ENCODE results near the gene CPT1B.

DNA sequence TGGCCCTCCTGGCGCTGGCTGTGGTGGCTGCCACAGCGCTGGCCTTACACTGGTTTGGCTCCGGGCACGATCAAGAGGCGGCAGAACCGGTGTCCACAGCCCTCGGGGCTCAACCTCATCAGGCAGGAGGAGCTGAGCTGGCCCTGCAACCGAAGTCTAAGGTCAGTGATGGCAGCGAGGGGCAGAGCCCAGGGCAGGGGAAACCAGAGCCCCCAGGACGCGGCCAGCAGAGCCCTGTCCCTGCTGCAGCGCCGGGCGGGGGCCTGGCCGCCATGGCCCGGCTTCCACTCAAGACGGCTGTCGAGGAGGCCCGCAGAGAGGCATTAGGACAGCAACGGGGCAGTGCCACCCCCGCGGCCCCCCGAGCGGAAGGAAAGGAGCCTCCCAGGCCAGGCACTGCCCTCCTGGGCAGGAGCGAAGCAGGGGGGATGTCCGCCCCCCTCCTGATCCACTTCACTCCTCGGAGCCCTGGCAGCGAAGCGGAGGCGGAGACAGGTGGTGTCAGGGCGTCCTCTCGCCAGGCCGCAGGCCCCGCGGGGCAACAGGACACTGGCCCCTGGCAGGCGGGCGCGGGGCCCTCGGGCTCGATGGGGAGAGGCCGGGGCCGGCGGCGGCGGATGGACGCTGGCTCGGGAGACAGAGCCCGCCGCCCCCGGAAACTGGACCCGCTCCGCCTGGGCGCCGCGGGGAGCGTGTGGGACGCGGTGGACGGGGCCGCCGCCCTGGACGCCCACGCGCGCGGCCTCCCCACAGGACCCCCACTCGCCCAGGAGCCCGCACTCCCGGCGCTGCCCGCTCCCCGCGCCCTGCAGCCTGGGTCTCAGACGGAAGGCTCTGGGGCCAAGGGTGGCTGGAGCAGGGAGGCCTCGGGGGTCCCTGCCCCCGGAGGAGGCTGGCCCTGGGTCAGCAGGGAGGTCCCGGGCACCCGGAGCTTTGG lies 31.6 kb downstream of the CPT1B start:
- no peak for TF ChIP-seq POLR2A (IDR thresholded peaks at IDR 0.05; ENCODE audit: low read length)
- no peak for TF ChIP-seq GATA1 (IDR thresholded peaks at IDR 0.05; ENCODE audit: low read depth, low read length)
